ENCODE data around the gene UPF3A.
"Not testable (repeated sequence)": the region's sequence is repeated elsewhere in the genome, so short reads cannot be mapped to it uniquely, and the experiment has no call there.

Gene UPF3A

DNA sequence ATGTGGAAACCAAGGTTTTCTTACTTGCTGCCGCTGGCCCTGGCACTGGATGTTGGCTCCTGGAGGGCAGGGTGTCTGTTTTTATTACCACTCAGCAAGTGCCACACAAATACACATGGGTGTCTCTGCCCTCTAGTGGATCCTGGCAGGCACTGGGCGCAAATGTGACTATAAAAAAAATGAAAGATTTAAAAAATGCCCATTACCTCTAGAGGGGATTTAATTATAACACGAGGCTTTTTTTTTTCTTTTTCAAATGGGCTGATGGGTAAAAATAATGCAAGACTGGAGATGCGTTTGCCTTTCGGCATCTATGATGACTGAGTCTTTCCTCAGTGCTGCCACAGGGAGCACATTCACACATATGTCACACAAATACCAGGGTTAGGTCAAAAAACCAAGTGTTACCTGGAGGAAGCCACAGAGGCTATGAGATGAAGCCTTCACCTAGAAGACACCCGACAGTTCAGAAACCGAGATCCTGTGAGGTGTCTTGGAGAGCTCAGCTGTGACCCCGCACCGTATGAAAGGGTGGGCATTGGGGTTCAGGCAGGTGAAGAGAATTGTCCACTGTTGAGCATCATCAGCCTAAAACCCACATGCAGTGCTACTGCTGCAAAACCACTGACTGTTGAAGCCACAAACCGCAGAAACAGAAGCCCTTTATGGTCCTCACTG, 58.6 kb downstream of the UPF3A start:
- no peak for DNase-seq

DNA sequence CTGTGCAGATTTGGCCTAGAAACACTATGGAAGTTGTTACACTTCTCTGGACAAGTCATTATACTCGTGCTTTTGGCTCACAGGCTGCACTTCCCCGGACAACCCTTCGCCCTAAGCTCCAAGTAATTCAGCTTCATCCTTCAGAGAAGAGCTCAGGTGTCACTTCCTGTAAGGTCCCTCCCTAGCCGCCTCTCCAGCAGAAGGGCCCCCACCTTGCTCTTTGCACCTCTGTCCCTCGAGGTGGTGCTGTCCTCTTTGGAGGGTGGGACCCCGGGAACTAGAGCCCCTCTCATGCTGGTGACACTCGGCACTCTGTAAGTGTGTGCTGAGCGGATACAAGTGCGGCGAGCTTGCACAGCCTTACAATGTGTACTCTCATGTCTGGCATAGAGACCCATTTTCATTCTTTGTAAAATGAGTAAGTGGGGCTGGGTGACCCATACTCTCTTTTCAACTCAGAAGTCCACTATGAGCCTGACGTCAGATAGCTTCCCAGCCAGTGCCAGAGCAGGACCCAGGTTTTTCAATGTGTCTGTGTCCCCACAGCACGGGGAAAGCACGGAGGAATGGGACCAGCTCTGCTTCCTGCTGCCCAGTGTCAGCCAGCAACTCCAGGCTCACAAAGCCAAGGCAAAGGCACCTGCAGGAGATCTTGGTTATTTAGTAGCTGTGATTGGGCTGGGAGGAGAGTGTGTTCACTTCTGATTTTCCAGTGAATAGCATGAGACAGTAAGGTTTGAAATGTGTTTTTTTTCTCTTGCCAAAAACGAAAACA, 59.8 kb downstream of the UPF3A start:
- DNase-seq = no peak

DNA sequence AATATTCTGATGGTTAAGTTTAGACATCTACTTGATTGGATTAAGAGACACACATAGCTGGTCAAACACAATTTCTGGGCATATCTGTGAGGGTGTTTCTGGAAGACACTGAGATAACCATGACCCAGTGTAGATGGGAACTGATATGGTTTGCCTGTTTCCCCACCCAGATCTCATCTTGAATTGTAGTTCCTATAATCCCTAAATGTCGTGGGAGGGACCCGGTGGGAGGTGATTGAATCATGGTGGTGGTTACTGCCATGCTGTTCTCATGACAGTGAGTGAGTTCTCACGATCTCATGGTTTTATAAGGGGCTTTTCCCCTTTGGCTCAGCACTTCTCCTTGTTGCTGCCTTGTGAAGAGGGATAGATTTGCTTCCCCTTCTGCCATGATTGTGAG, 65.9 kb downstream of the UPF3A start:
- DNase-seq = not testable (repeated sequence)

DNA sequence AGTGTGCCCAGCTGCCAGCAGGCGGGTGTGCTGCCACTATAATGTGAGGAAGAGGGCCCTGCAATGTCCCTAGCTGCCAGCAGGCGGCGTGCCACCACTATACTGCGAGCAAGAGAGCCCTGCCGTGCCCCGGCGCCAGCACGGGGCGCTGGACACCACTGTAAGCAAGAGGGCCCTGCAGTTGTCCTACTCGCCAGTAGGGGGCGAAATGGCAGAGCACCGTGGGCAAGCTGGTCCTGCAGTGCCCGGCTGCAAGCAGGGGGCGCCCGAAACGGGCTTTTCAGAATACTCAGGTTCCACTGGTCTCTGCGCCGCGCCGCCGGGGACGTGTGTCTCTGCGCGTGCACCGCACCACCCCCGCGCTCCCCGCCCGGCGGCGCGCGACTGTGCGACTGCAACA, 71.4 kb downstream of the UPF3A start:
- not testable (repeated sequence) for DNase-seq

DNA sequence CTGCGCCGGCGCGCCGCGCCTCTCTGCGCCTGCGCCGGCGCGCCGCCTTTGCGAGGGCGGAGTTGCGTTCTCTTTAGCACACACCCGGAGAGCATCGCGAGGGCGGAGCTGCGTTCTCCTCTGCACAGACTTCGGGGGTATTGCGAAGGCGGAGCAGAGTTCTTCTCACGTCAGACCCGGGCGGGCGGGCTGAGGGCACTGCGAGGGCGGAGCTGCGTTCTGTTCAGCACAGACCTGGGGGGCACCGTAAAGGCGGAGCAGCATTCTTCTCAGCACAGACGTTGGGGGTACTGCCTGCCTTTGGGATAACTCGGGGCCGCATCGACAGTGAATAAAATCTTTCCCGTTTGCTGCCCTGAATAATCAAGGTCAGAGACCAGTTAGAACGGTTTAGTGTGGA, 72.0 kb downstream of the UPF3A start:
- not testable (repeated sequence) for DNase-seq

Measured in SIG-M5 (cell line).